GM12892 (cell line): ENCODE data around the gene PDCL2.

Experiments
- POLR2A ChIP-seq: IDR thresholded peaks from 2 replicates; pipeline ENCODE4 v1.6.1; 2011; ENCODE audit warnings: low read depth, low read length, control low read depth
- POLR2AphosphoS5 ChIP-seq: IDR thresholded peaks from 2 replicates; pipeline ENCODE4 v1.6.1; 2011; ENCODE audit warnings: low read depth, low read length, control low read depth

DNA sequence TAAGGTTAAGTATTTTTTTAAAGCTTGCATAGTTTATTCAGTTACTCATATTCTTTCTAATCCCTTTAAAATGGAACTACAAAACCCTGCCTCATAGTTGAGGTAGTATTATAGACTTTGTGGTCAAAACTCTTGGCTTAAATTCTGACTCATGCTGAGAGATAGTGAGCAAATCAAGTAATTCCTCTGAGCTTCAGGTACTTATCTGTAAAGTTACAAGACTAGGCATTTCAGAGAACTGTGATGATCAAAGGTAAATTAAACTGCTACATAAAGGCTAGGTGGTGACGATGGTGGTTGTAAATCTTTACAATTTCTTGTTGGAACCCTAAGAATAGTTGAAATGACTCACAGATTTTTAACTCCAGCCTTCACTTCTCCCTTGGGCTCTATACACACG, 42.2 kb downstream of the PDCL2 start:
- no peak for TF ChIP-seq POLR2AphosphoS5
- no peak for TF ChIP-seq POLR2A
